RWPE2 (cell line): ENCODE results near the gene OGA.

Experiments used
- ATAC-seq: fragments of 200-7000 bp; cut with Tn5 transposase; 3 replicates; pipeline ENCODE4 v1.9.1; 2021; ENCODE audit warnings: low read depth
- DNase-seq: peaks from one replicate; pipeline ENCODE4 v3.0.0-alpha.2; 2020; ENCODE audit warnings: low spot score
- H3K27ac ChIP-seq: fragments of 450-650 bp; 2 replicates; pipeline ENCODE4 v1.5.1; 2017; ENCODE audit warnings: mild to moderate bottlenecking; ENCODE audit not compliant: poor library complexity, severe bottlenecking
- H3K27me3 ChIP-seq: fragments of 250-450 bp; sonication (Bioruptor Pico); 2 replicates; pipeline ENCODE4 v1.5.1; 2021; ENCODE audit warnings: mild to moderate bottlenecking, moderate library complexity; ENCODE audit not compliant: insufficient read depth, poor library complexity, severe bottlenecking
- H3K36me3 ChIP-seq: fragments of 250-450 bp; sonication (Bioruptor Pico); 2 replicates; pipeline ENCODE4 v1.5.1; 2020; ENCODE audit warnings: low read depth, mild to moderate bottlenecking, moderate library complexity
- H3K4me1 ChIP-seq: fragments of 250-450 bp; sonication (Bioruptor Pico); 2 replicates; pipeline ENCODE4 v1.5.1; 2021; ENCODE audit warnings: mild to moderate bottlenecking, moderate library complexity; ENCODE audit not compliant: insufficient read depth, poor library complexity, severe bottlenecking
- H3K4me3 ChIP-seq: fragments of 250-450 bp; sonication (Bioruptor Pico); 2 replicates; pipeline ENCODE4 v1.5.1; 2021; ENCODE audit warnings: mild to moderate bottlenecking, moderate library complexity; ENCODE audit not compliant: severe bottlenecking
- H3K9me3 ChIP-seq: fragments of 250-450 bp; sonication (Bioruptor Pico); 2 replicates; pipeline ENCODE4 v1.5.1; 2021; ENCODE audit warnings: mild to moderate bottlenecking, moderate library complexity; ENCODE audit not compliant: severe bottlenecking
- TF ChIP-seq, protein P1 (sequence below): fragments of 450-650 bp; IDR thresholded peaks from one replicate; pipeline ENCODE4 v1.5.1; 2017; ENCODE audit warnings: mild to moderate bottlenecking, moderate library complexity; ENCODE audit not compliant: poor library complexity, severe bottlenecking

The OGA gene

DNA sequence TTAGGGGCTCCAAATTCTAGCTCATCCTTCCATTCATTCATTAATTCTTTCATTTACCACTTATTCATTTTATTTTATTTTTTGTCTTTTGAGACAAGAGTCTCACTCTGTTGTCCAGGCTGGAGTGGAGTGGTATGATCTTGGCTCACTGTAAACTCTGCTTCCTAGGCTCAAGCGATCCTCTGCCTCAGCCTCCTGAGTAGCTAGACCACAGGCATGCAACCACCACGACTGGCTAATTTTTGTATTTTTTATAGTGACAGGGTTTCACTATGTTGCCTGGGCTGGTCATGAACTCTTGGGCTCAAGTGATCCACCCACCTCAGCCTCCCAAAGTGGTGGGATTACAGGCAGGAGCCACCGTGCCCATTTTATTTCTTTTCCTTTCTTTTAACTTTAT, 74.0 kb downstream of the OGA start:
- no peak overlapping the region for H3K27ac ChIP-seq
- H3K36me3 ChIP-seq = no peaks in the 10 kb centered on the region
- TF ChIP-seq, protein P1, sequence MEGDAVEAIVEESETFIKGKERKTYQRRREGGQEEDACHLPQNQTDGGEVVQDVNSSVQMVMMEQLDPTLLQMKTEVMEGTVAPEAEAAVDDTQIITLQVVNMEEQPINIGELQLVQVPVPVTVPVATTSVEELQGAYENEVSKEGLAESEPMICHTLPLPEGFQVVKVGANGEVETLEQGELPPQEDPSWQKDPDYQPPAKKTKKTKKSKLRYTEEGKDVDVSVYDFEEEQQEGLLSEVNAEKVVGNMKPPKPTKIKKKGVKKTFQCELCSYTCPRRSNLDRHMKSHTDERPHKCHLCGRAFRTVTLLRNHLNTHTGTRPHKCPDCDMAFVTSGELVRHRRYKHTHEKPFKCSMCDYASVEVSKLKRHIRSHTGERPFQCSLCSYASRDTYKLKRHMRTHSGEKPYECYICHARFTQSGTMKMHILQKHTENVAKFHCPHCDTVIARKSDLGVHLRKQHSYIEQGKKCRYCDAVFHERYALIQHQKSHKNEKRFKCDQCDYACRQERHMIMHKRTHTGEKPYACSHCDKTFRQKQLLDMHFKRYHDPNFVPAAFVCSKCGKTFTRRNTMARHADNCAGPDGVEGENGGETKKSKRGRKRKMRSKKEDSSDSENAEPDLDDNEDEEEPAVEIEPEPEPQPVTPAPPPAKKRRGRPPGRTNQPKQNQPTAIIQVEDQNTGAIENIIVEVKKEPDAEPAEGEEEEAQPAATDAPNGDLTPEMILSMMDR = no peak
- no peak overlapping the region for H3K4me3 ChIP-seq
- H3K9me3 ChIP-seq = no peaks in the 10 kb centered on the region
- ATAC-seq = no peak
- H3K27me3 ChIP-seq = no peaks in the 10 kb centered on the region
- DNase-seq = no peak
- H3K4me1 ChIP-seq = no peaks in the 10 kb centered on the region

DNA sequence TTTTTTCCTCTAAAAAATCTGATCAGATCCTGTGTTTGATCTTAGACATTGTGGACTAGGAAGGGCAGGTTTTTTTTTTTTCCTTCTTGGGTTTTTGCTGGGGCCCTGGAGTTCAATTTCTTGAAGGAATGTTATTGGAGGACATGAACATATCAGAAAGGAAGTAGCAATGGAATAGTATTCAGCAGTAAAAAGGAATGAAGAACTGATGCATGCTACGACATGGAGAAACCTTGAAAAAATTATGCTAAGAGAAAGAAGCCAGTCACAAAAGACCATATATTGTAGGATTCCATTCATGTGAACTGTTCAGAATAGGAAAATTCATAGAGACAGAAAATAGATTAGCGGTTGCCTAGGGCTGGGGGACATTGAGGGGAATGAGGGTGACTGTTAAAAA, 76.3 kb downstream of the OGA start:
- Histone ChIP-seq H3K27me3 (no peaks in the 10 kb centered on the region), H3K9me3 (no peaks in the 10 kb centered on the region), H3K4me1 (no peaks in the 10 kb centered on the region), H3K36me3 (no peaks in the 10 kb centered on the region), H3K27ac (no peak overlapping the region), H3K4me3 (no peak overlapping the region)
- TF ChIP-seq, protein P1 = no peak
- ATAC-seq = no peak
- DNase-seq = no peak

- TF ChIP-seq, protein P1 = no peak
- Histone ChIP-seq H3K36me3 (no peaks in the 10 kb centered on the region), H3K27me3 (no peaks in the 10 kb centered on the region), H3K4me3 (no peak overlapping the region), H3K9me3 (no peaks in the 10 kb centered on the region), H3K27ac (no peak overlapping the region), H3K4me1 (no peaks in the 10 kb centered on the region)
- ATAC-seq (no peak), DNase-seq (no peak)
These were observed 81.6 kb downstream of the OGA start for GRCh38 chr10:101736666-101737065.
